Uterus (tissue), 4 donors: ENCODE results near the gene FHL1. TPM values are rescaled to one million over a fixed set of nuclear protein-coding genes. Genes with fewer than 3 reads are reported as not detected.

ENCODE experiments used
- DNase-seq, 2 donors: peaks; one replicate each; pipeline ENCODE4 v3.0.0-alpha.2; 2019 to 2020
- H3K27ac ChIP-seq, 2 donors: fragments of 200-600 bp; sonication (generic); 1 replicate in 1 of 2; 2 replicates in 1 of 2; pipeline ENCODE4 v1.5.1; 2016 to 2018
- H3K27me3 ChIP-seq, 2 donors: fragments of 200-600 bp; sonication (generic); one replicate each; pipeline ENCODE4 v1.5.1; 2018 to 2019; ENCODE audit warnings: control low read depth in 1 of 2
- H3K36me3 ChIP-seq, 2 donors: fragments of 200-600 bp; sonication (generic); one replicate each; pipeline ENCODE4 v1.5.1; 2019; ENCODE audit warnings: control low read depth in 1 of 2
- H3K4me1 ChIP-seq, 2 donors: fragments of 200-600 bp; sonication (generic); one replicate each; pipeline ENCODE4 v1.5.1; 2018 to 2019; ENCODE audit warnings: control low read depth in 1 of 2
- H3K4me3 ChIP-seq, 2 donors: fragments of 200-600 bp; sonication (generic); 1 replicate in 1 of 2; 2 replicates in 1 of 2; pipeline ENCODE4 v1.5.1; 2018 to 2019; ENCODE audit warnings: mild to moderate bottlenecking in 1 of 2
- H3K9me3 ChIP-seq, 2 donors: fragments of 200-600 bp; sonication (generic); one replicate each; pipeline ENCODE4 v1.5.1; 2019; ENCODE audit warnings: control low read depth in 1 of 2
- POLR2A ChIP-seq, 2 donors: fragments of 450-650 bp; IDR thresholded peaks; one replicate each; pipeline ENCODE4 v1.6.1; 2016; ENCODE audit warnings: antibody characterized with exemption in 2 of 2, mild to moderate bottlenecking in 1 of 2, moderate library complexity in 1 of 2
- intact Hi-C: fragments of 100-400 bp; cut with DNase I; formaldehyde crosslinking; loops from one replicate; pipeline ENCODE4 v1.15.1; 2023; ENCODE audit warnings: low total_unique reads
- small RNA-seq: library from RNA; depleted of rRNA; stranded (forward); fragments of <200 nt; gene quantifications from one replicate; pipeline ENCODE3, GENCODE V24; 2016
- total RNA-seq, 4 donors: library from RNA; depleted of rRNA in 3 of 4; stranded (reverse); fragments of >200 nt in 3 of 4; gene quantifications; one replicate each; pipeline versions ENCODE4 v1.1.0 to v1.2.4, GENCODE V29; 2014 to 2023
- TF ChIP-seq, protein P1 (sequence below), 4 experiments: fragments of 200-600 bp in 2 of 4; fragments of 450-650 bp in 2 of 4; sonication (generic) in 2 of 4; IDR thresholded peaks; one replicate each; pipeline ENCODE4 v1.5.1; 2016 to 2019; ENCODE audit warnings: antibody characterized with exemption in 4 of 4, mild to moderate bottlenecking in 2 of 4, moderate library complexity in 1 of 4
- donor health status: DM: yes; HTN: yes; CAD: no.

FHL1 gene
- total RNA-seq, 4 donors from 2014 or later, result 279 to 745 (median 469) TPM

- H3K4me1 ChIP-seq, result no peaks in the 10 kb centered on the region
- intact Hi-C loops, result no loop called here
- H3K27me3 ChIP-seq, result no peaks in the 10 kb centered on the region
- no peak for TF ChIP-seq POLR2A (IDR thresholded peaks at IDR 0.05)
- H3K9me3 ChIP-seq, result no peaks in the 10 kb centered on the region
- no peak for DNase-seq
- H3K36me3 ChIP-seq, result no peaks in the 10 kb centered on the region
- H3K27ac ChIP-seq, result peak overlapping the region; percentile 34 to 49
- no peak overlapping the region for H3K4me3 ChIP-seq
Measured at GRCh38 chrX:136256026-136256425, 108.7 kb downstream of the FHL1 start.

DNA sequence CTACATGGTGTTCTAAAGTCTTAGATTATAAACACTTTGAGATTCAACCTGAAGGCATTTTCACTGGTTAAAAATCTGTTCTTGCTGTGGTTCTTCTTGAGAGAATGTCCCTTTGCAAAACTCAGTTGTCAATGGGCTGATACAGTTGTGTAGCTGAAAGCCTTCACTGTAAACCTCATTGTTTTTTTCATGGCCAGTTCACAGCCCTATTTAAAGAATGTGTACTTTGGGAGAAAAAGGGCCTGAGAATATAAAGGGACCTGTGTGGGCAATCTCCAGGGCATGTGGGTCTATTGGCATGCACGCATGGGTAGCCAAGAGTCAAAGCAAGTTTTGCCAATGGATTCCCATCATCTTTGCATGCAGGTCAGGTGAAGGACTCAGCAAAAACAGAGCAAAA lies 111.6 kb downstream of the FHL1 start:
- no peak overlapping the region for H3K4me3 ChIP-seq
- peak overlapping the region in 1 of 2 donors; percentile 29 for H3K27ac ChIP-seq
- no peaks in the 10 kb centered on the region for H3K9me3 ChIP-seq
- intact Hi-C loops, result no loop called here
- no peak for TF ChIP-seq POLR2A (IDR thresholded peaks at IDR 0.05)
- TF ChIP-seq, protein P1, sequence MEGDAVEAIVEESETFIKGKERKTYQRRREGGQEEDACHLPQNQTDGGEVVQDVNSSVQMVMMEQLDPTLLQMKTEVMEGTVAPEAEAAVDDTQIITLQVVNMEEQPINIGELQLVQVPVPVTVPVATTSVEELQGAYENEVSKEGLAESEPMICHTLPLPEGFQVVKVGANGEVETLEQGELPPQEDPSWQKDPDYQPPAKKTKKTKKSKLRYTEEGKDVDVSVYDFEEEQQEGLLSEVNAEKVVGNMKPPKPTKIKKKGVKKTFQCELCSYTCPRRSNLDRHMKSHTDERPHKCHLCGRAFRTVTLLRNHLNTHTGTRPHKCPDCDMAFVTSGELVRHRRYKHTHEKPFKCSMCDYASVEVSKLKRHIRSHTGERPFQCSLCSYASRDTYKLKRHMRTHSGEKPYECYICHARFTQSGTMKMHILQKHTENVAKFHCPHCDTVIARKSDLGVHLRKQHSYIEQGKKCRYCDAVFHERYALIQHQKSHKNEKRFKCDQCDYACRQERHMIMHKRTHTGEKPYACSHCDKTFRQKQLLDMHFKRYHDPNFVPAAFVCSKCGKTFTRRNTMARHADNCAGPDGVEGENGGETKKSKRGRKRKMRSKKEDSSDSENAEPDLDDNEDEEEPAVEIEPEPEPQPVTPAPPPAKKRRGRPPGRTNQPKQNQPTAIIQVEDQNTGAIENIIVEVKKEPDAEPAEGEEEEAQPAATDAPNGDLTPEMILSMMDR (IDR thresholded peaks at IDR 0.05), result no peak
- DNase-seq, result no peak
- no peaks in the 10 kb centered on the region for H3K27me3 ChIP-seq
- H3K36me3 ChIP-seq, result no peaks in the 10 kb centered on the region
- H3K4me1 ChIP-seq, result no peaks in the 10 kb centered on the region

DNA sequence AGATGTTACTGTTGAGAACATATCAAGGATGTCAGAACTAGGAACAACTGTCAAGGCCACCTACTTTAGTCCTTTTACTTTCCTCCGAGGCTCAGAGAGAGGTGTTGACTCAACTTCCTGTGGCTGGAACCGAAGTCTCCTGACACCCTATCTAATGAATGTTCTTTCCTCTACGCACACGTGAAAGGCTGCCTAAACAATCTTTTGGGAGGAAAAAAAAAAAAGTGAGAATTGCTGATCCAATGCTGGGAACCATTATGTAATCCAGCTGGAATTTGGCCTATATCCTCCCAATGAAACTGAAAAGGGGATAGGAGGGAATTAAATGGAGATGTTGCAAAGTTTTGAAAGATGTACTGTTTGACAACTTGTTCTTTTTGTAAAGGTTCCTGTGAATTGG lies 112.2 kb downstream of the FHL1 start:
- intact Hi-C loops, result no loop called here
- no peaks in the 10 kb centered on the region for H3K4me1 ChIP-seq
- no peaks in the 10 kb centered on the region for H3K9me3 ChIP-seq
- no peak for DNase-seq
- TF ChIP-seq, protein P1 (IDR thresholded peaks at IDR 0.05), result no peak
- TF ChIP-seq POLR2A (IDR thresholded peaks at IDR 0.05), result no peak
- H3K27me3 ChIP-seq, result no peaks in the 10 kb centered on the region
- no peaks in the 10 kb centered on the region for H3K36me3 ChIP-seq
- H3K4me3 ChIP-seq, result no peak overlapping the region
- peak overlapping the region in 1 of 2 donors; percentile 29 for H3K27ac ChIP-seq

- intact Hi-C loops, result no loop called here
- H3K36me3 ChIP-seq, result no peaks in the 10 kb centered on the region
- H3K4me1 ChIP-seq, result no peaks in the 10 kb centered on the region
- H3K9me3 ChIP-seq, result no peaks in the 10 kb centered on the region
- no peaks in the 10 kb centered on the region for H3K27me3 ChIP-seq
- H3K4me3 ChIP-seq, result no peak overlapping the region
- TF ChIP-seq, protein P1 (IDR thresholded peaks at IDR 0.05), result no peak
- TF ChIP-seq POLR2A (IDR thresholded peaks at IDR 0.05), result no peak
- DNase-seq, result no peak
- peak overlapping the region in 1 of 2 donors; percentile 29 for H3K27ac ChIP-seq
Measured at GRCh38 chrX:136260776-136261175, 113.4 kb downstream of the FHL1 start.

Small RNA genes lying within 50 kb of the gene (small RNA-seq; reads per million reads assigned to genes)
- gene RF01210, result not detected

Other genes starting within 250 kb of the FHL1 start
- 10 to 100 TPM in 3 of 4 donors, 1 to 10 TPM in 1; 5.6 to 42.6 (median 23.1) TPM for gene MMGT1, start 173.5 kb upstream of the FHL1 start, total RNA-seq
- 10 to 100 TPM in 2 of 4 donors, 1 to 10 TPM in 2; 7.9 to 33.5 (median 13.7) TPM for gene SLC9A6, start 162.1 kb upstream of the FHL1 start, total RNA-seq
- gene MAP7D3, start 103.9 kb downstream of the FHL1 start, total RNA-seq, result 10 to 100 TPM; 13.8 to 28.5 (median 20.4) TPM
- gene ADGRG4, start 153.4 kb downstream of the FHL1 start, total RNA-seq, result 1 to 10 TPM in 2 of 4 donors, not detected in 2; 2.0 to 4.4 TPM